ENCODE measurements around the gene PLK2.

The PLK2 gene

DNA sequence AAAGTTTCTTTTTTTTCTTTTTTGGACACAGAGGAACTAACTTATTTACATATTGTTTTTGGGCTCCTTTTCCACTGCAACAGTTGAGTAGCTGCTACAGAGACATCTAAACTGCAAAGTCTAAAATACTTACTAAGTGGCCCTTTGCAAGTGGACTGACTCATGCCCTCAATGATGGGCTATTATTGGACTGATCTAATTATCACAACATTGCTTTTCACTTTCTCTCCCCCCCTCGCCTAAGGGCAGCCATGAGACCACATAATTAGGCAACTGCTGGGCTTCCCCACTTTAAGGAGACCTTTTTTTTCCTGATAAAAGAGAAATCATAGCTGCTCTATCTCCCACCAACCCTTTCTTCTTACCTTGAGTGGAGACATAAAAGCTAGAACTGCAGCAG, 47.0 kb downstream of the PLK2 start:
- no peaks in the 10 kb centered on the region for H3K36me3 ChIP-seq (ENCODE audit: control insufficient read depth, insufficient read depth, low read length)
- no peak overlapping the region for H3K27ac ChIP-seq (ENCODE audit: insufficient read depth, low read depth, low read length, poor library complexity, severe bottlenecking)
- no peaks in the 10 kb centered on the region for H3K9me3 ChIP-seq (ENCODE audit: control insufficient read depth, low read length)
- no peak overlapping the region for H3K4me3 ChIP-seq (ENCODE audit: insufficient read depth, low read depth, low read length)
- WGBS, 2 experiments, result 86 to 92% methylated on average over 1 of the region's 1 CpG
- H3K27me3 ChIP-seq (ENCODE audit: control insufficient read depth, insufficient read depth, low read length, poor library complexity, severe bottlenecking), result no peaks in the 10 kb centered on the region
- no peaks in the 10 kb centered on the region for H3K4me1 ChIP-seq (ENCODE audit: control insufficient read depth, insufficient read depth, low read length)

DNA sequence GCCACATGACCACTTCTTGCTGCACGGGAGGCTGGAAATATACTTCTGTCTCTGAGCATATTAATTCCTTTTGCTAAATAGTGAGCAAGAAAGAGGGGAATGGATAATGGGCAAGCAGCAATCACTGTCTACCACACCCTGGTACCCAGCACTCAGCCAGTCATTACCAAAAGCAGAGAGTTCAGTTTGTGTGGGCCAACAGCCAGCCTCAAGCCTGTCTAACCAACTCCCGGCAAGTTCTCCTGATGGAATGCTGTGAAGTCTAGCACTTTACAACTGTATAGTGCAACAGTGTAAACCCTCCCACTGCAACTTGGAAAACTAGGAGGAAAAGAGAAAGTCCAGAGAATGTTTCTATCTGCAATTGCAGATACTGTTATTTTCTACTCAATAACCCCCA, 47.8 kb downstream of the PLK2 start:
- H3K27me3 ChIP-seq (ENCODE audit: control insufficient read depth, insufficient read depth, low read length, poor library complexity, severe bottlenecking), result no peaks in the 10 kb centered on the region
- H3K4me1 ChIP-seq (ENCODE audit: control insufficient read depth, insufficient read depth, low read length), result no peaks in the 10 kb centered on the region
- H3K9me3 ChIP-seq (ENCODE audit: control insufficient read depth, low read length), result no peaks in the 10 kb centered on the region
- H3K36me3 ChIP-seq (ENCODE audit: control insufficient read depth, insufficient read depth, low read length), result no peaks in the 10 kb centered on the region
- 96 to 100% methylated on average over 1 to 2 of the region's 2 CpGs for WGBS, 2 experiments
- no peak overlapping the region for H3K4me3 ChIP-seq (ENCODE audit: insufficient read depth, low read depth, low read length)
- H3K27ac ChIP-seq (ENCODE audit: insufficient read depth, low read depth, low read length, poor library complexity, severe bottlenecking), result no peak overlapping the region

DNA sequence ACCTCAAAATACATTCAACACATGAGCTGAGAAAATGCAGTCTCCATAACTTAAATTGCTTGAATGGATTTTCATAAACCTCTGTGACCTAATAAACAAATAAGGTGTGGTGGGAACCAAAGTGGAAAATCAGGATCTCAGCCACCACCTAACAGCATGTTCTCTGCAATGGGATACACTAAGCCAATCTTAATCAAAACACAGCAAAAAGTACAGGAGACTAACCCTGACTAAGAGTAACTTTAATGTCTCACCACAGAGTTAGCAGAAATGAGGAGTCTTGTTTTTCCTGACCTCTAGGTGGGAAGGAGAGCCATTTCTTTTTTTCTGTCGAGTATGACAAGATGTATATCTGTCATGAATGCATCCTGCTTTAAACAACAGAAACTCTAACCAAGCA, 48.5 kb downstream of the PLK2 start:
- no peak overlapping the region for H3K4me3 ChIP-seq (ENCODE audit: insufficient read depth, low read depth, low read length)
- H3K36me3 ChIP-seq (ENCODE audit: control insufficient read depth, insufficient read depth, low read length), result no peaks in the 10 kb centered on the region
- no peaks in the 10 kb centered on the region for H3K9me3 ChIP-seq (ENCODE audit: control insufficient read depth, low read length)
- whole genome bisulfite sequencing, 2 experiments, result 92% methylated on average over 1 of the region's 1 CpG; no CpG with 5 or more reads in 1 of the 2 experiments
- no peaks in the 10 kb centered on the region for H3K4me1 ChIP-seq (ENCODE audit: control insufficient read depth, insufficient read depth, low read length)
- no peaks in the 10 kb centered on the region for H3K27me3 ChIP-seq (ENCODE audit: control insufficient read depth, insufficient read depth, low read length, poor library complexity, severe bottlenecking)
- no peak overlapping the region for H3K27ac ChIP-seq (ENCODE audit: insufficient read depth, low read depth, low read length, poor library complexity, severe bottlenecking)

DNA sequence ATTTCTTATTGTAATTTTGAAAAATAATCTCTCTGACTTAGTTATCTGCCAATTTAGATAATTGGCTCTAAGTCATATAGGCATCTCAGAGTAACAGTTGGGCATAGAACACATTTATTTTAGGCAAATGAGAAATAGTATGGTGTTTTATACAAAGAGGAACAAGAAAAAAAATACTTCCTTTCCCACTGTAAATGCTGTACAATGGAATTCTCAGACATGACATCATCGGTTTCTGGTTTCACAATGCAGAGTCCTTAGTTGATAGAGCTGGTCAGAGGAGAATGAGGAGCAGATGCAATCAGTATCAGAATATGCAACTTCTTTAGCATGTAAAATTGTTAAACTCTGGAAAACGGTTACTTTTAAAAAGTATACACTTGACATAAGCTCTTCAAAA, 49.4 kb downstream of the PLK2 start:
- Histone ChIP-seq H3K36me3 (ENCODE audit: control insufficient read depth, insufficient read depth, low read length) (no peaks in the 10 kb centered on the region), H3K27me3 (ENCODE audit: control insufficient read depth, insufficient read depth, low read length, poor library complexity, severe bottlenecking) (no peaks in the 10 kb centered on the region), H3K27ac (ENCODE audit: insufficient read depth, low read depth, low read length, poor library complexity, severe bottlenecking) (no peak overlapping the region), H3K9me3 (ENCODE audit: control insufficient read depth, low read length) (no peaks in the 10 kb centered on the region), H3K4me1 (ENCODE audit: control insufficient read depth, insufficient read depth, low read length) (no peaks in the 10 kb centered on the region), H3K4me3 (ENCODE audit: insufficient read depth, low read depth, low read length) (no peak overlapping the region)
- WGBS, 2 experiments, result 92 to 100% methylated on average over 1 of the region's 2 CpGs

DNA sequence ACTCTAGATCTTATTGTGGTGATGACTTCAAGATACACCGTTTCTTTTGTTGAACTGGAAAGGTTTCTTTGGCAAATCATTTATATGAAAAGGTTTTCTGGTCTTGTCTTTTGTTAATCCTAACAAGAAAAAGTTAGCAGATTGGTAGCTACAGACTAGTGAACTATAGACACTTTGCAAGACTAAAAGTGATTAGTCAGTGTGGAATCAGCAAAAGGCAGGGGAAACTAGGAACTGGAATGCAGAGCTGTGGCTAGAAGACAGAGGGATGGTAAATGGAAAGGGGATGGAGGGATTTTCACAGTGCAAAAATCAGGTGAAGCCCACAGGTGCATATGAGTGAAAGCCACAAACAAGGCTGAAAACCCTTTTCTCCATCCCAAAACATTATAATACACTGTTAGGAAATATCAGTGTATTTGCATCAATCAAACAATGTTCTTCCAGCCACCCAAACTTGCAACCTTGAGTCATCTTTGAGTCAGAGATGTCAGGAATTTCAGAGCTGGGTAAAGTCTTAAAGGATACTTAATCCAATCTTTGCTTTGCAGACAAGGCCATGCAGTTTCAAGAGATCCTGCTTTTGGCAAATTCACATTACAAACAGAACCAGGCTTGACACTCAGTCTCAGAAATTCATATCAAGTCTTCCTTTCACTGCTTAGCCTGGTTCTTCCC, 52.7 kb downstream of the PLK2 start:
- Histone ChIP-seq H3K4me3 (ENCODE audit: insufficient read depth, low read depth, low read length) (no peak overlapping the region), H3K36me3 (ENCODE audit: control insufficient read depth, insufficient read depth, low read length) (no peaks in the 10 kb centered on the region), H3K4me1 (ENCODE audit: control insufficient read depth, insufficient read depth, low read length) (no peaks in the 10 kb centered on the region), H3K27ac (ENCODE audit: insufficient read depth, low read depth, low read length, poor library complexity, severe bottlenecking) (no peak overlapping the region), H3K27me3 (ENCODE audit: control insufficient read depth, insufficient read depth, low read length, poor library complexity, severe bottlenecking) (no peaks in the 10 kb centered on the region), H3K9me3 (ENCODE audit: control insufficient read depth, low read length) (no peaks in the 10 kb centered on the region)
- 75 to 92% methylated on average over 1 of the region's 1 CpG for WGBS, 2 experiments

DNA sequence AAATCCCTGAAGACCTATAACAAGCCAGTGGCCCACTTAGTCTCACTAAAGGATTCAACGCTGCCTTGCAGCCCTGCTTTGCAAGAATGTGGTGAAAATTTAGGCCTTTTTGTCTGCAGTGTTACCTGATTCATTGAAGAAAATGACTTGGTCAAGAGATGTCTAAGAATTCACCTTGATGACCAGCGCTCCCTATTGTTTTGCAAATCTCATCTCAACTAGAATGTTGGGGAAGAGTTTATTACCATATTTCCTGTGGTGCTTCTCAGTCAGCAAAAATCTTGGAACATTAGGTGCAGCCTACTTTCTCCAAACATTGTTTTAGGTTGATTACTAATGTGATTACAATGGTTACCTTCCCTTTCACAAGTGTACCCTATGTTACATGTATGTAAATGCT, 53.5 kb downstream of the PLK2 start:
- H3K9me3 ChIP-seq (ENCODE audit: control insufficient read depth, low read length), result no peaks in the 10 kb centered on the region
- no peak overlapping the region for H3K27ac ChIP-seq (ENCODE audit: insufficient read depth, low read depth, low read length, poor library complexity, severe bottlenecking)
- H3K27me3 ChIP-seq (ENCODE audit: control insufficient read depth, insufficient read depth, low read length, poor library complexity, severe bottlenecking), result no peaks in the 10 kb centered on the region
- 33 to 53% methylated on average over 2 of the region's 2 CpGs for WGBS, 2 experiments
- no peaks in the 10 kb centered on the region for H3K36me3 ChIP-seq (ENCODE audit: control insufficient read depth, insufficient read depth, low read length)
- H3K4me1 ChIP-seq (ENCODE audit: control insufficient read depth, insufficient read depth, low read length), result no peaks in the 10 kb centered on the region
- H3K4me3 ChIP-seq (ENCODE audit: insufficient read depth, low read depth, low read length), result no peak overlapping the region

DNA sequence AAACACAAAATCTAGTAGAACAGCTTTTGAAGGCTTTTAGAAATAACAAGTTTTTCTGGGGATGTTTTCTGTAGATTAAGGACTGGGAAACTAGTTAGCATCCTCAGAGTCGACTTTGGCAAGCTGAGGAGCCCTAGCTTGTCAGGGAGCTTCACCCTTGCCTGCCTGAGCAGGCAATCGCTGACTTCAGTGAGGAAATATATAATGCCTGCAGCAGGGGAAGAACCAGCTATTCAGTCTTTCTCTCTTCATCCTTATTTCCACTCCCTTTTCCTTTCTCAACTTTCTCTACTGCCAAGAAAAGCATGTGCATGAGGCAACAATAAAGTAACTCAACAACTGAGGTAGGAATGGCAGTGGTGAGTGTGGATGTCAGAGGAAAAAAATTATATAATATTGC, 54.7 kb downstream of the PLK2 start:
- H3K4me1 ChIP-seq (ENCODE audit: control insufficient read depth, insufficient read depth, low read length), result no peaks in the 10 kb centered on the region
- 47% methylated on average over 2 of the region's 2 CpGs for WGBS, 2 experiments
- H3K4me3 ChIP-seq (ENCODE audit: insufficient read depth, low read depth, low read length), result no peak overlapping the region
- no peaks in the 10 kb centered on the region for H3K9me3 ChIP-seq (ENCODE audit: control insufficient read depth, low read length)
- no peak overlapping the region for H3K27ac ChIP-seq (ENCODE audit: insufficient read depth, low read depth, low read length, poor library complexity, severe bottlenecking)
- H3K36me3 ChIP-seq (ENCODE audit: control insufficient read depth, insufficient read depth, low read length), result no peaks in the 10 kb centered on the region
- no peaks in the 10 kb centered on the region for H3K27me3 ChIP-seq (ENCODE audit: control insufficient read depth, insufficient read depth, low read length, poor library complexity, severe bottlenecking)

DNA sequence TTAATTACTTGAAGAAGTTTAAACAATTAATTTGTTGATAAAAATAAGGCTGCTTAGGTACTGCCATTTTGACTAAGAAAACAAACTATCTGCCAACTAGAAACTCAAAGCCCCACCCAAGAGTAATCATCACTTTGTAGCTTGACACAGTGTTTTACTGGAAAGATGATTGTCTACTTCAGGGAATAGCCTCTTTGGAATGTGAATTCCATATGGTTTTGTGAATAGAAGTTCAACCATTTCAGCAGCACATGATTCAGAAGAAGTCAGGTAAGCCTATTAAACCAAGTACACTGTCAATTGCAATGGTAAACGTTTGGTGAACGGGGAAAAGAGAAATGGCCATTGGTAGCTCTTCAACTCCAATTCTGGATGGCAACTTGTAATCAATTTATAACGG, 55.2 kb downstream of the PLK2 start:
- H3K9me3 ChIP-seq (ENCODE audit: control insufficient read depth, low read length), result no peaks in the 10 kb centered on the region
- no peaks in the 10 kb centered on the region for H3K27me3 ChIP-seq (ENCODE audit: control insufficient read depth, insufficient read depth, low read length, poor library complexity, severe bottlenecking)
- H3K36me3 ChIP-seq (ENCODE audit: control insufficient read depth, insufficient read depth, low read length), result no peaks in the 10 kb centered on the region
- H3K27ac ChIP-seq (ENCODE audit: insufficient read depth, low read depth, low read length, poor library complexity, severe bottlenecking), result no peak overlapping the region
- no peaks in the 10 kb centered on the region for H3K4me1 ChIP-seq (ENCODE audit: control insufficient read depth, insufficient read depth, low read length)
- WGBS, 2 experiments, result 96 to 97% methylated on average over 3 of the region's 3 CpGs
- H3K4me3 ChIP-seq (ENCODE audit: insufficient read depth, low read depth, low read length), result no peak overlapping the region

All from ectodermal cell (in vitro differentiated cells).